ENCODE measurements around the gene CHMP2B. TPM values are rescaled to one million over a fixed set of nuclear protein-coding genes. Genes with fewer than 3 reads are reported as not detected.
"Not testable (repeated sequence)": the region's sequence is repeated elsewhere in the genome, so short reads cannot be mapped to it uniquely, and the experiment has no call there.

Gene CHMP2B
- total and polyA plus RNA-seq, 2 donors from 2014 or later = 31.7 to 37.8 TPM

GRCh38 chr3:87287011-87287410 lies 59.9 kb downstream of the CHMP2B start:
- no peak for FAIRE-seq
- no peak overlapping the region for H3K9ac ChIP-seq (ENCODE audit: low read length in 3 of 3)
- no peaks in the 10 kb centered on the region for H3K9me3 ChIP-seq (ENCODE audit: control insufficient read depth in 2 of 3, insufficient read depth in 1 of 3, low read length in 3 of 3)
- H3K36me3 ChIP-seq (ENCODE audit: control insufficient read depth in 2 of 3, insufficient read depth in 3 of 3, low read length in 3 of 3) = no peaks in the 10 kb centered on the region
- intact Hi-C loops (cut with DNase I) = no loop called here
- no peak overlapping the region for H3K27ac ChIP-seq (ENCODE audit: low read depth in 2 of 2, low read length in 2 of 2)
- no peak overlapping the region for H3K4me3 ChIP-seq (ENCODE audit: low read length in 3 of 3)
- H3K27me3 ChIP-seq (ENCODE audit: control insufficient read depth, insufficient read depth, low read length) = no peaks in the 10 kb centered on the region
- TF ChIP-seq, protein P1, sequence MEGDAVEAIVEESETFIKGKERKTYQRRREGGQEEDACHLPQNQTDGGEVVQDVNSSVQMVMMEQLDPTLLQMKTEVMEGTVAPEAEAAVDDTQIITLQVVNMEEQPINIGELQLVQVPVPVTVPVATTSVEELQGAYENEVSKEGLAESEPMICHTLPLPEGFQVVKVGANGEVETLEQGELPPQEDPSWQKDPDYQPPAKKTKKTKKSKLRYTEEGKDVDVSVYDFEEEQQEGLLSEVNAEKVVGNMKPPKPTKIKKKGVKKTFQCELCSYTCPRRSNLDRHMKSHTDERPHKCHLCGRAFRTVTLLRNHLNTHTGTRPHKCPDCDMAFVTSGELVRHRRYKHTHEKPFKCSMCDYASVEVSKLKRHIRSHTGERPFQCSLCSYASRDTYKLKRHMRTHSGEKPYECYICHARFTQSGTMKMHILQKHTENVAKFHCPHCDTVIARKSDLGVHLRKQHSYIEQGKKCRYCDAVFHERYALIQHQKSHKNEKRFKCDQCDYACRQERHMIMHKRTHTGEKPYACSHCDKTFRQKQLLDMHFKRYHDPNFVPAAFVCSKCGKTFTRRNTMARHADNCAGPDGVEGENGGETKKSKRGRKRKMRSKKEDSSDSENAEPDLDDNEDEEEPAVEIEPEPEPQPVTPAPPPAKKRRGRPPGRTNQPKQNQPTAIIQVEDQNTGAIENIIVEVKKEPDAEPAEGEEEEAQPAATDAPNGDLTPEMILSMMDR (IDR thresholded peaks at IDR 0.05; ENCODE audit: borderline replicate concordance, extremely low read depth, insufficient read depth) = no peak
- no peak for DNase-seq
- no peaks in the 10 kb centered on the region for H3K4me1 ChIP-seq (ENCODE audit: control insufficient read depth in 2 of 3, insufficient read depth in 2 of 3, low read depth in 1 of 3, low read length in 3 of 3)

- Histone ChIP-seq H3K27me3 (ENCODE audit: control insufficient read depth, insufficient read depth, low read length) (no peaks in the 10 kb centered on the region), H3K4me3 (ENCODE audit: low read length in 3 of 3) (no peak overlapping the region), H3K9ac (ENCODE audit: low read length in 3 of 3) (no peak overlapping the region), H3K4me1 (ENCODE audit: control insufficient read depth in 2 of 3, insufficient read depth in 2 of 3, low read depth in 1 of 3, low read length in 3 of 3) (no peaks in the 10 kb centered on the region), H3K27ac (ENCODE audit: low read depth in 2 of 2, low read length in 2 of 2) (no peak overlapping the region), H3K36me3 (ENCODE audit: control insufficient read depth in 2 of 3, insufficient read depth in 3 of 3, low read length in 3 of 3) (no peaks in the 10 kb centered on the region), H3K9me3 (ENCODE audit: control insufficient read depth in 2 of 3, insufficient read depth in 1 of 3, low read length in 3 of 3) (no peaks in the 10 kb centered on the region)
- intact Hi-C loops (cut with DNase I) = no loop called here
- TF ChIP-seq, protein P1 (IDR thresholded peaks at IDR 0.05; ENCODE audit: borderline replicate concordance, extremely low read depth, insufficient read depth) = no peak
- FAIRE-seq (no peak), DNase-seq (no peak)
Observed at GRCh38 chr3:87288446-87288845, 61.3 kb downstream of the CHMP2B start.

- FAIRE-seq (peak; percentile 97), DNase-seq (peak in 2 of 5 donors; percentile 62 to 71)
- no peaks in the 10 kb centered on the region for H3K27me3 ChIP-seq (ENCODE audit: control insufficient read depth, insufficient read depth, low read length)
Observed at GRCh38 chr3:87298111-87298718, 71.1 kb downstream of the CHMP2B start.

DNA sequence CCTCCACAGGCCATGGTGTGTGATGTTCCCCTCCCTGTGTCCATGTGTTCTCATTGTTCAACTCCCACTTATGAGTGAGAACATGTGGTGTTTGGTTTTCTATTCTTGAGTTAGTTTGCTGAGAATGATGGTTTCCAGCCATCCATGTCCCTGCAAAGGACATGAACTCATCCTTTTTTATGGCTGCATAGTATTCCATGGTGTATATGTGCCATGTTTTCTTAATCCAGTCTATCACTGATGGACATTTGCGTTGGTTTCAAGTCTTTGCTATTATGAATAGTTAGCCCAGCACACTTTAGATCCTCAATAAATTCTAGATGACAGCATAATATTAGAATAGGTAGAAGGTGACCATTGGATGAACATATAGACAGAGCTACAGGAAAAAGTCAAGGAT lies 77.9 kb downstream of the CHMP2B start:
- H3K9me3 ChIP-seq (ENCODE audit: control insufficient read depth in 2 of 3, insufficient read depth in 1 of 3, low read length in 3 of 3); FAIRE-seq; DNase-seq: not testable (repeated sequence)

More at GRCh38 chr3:87298111-87298718, 71.1 kb downstream of the CHMP2B start:
- no peak overlapping the region for H3K4me3 ChIP-seq (ENCODE audit: low read length in 3 of 3)
- no peaks in the 10 kb centered on the region for H3K36me3 ChIP-seq (ENCODE audit: control insufficient read depth in 2 of 3, insufficient read depth in 3 of 3, low read length in 3 of 3)
- TF ChIP-seq, protein P1 (IDR thresholded peaks at IDR 0.05; ENCODE audit: borderline replicate concordance, extremely low read depth, insufficient read depth) = peak; percentile 57
- no peaks in the 10 kb centered on the region for H3K9me3 ChIP-seq (ENCODE audit: control insufficient read depth in 2 of 3, insufficient read depth in 1 of 3, low read length in 3 of 3)
- H3K9ac ChIP-seq (ENCODE audit: low read length in 3 of 3) = no peak overlapping the region
- H3K4me1 ChIP-seq (ENCODE audit: control insufficient read depth in 2 of 3, insufficient read depth in 2 of 3, low read depth in 1 of 3, low read length in 3 of 3) = no peaks in the 10 kb centered on the region
- H3K27ac ChIP-seq (ENCODE audit: low read depth in 2 of 2, low read length in 2 of 2) = no peak overlapping the region
- intact Hi-C loops (cut with DNase I) = no loop called here

More for the DNA sequence above, 77.9 kb downstream of the CHMP2B start:
- H3K4me3 ChIP-seq (ENCODE audit: low read length in 3 of 3); H3K9ac ChIP-seq (ENCODE audit: low read length in 3 of 3); intact Hi-C loops (cut with DNase I); H3K36me3 ChIP-seq (ENCODE audit: control insufficient read depth in 2 of 3, insufficient read depth in 3 of 3, low read length in 3 of 3); H3K27ac ChIP-seq (ENCODE audit: low read depth in 2 of 2, low read length in 2 of 2); H3K4me1 ChIP-seq (ENCODE audit: control insufficient read depth in 2 of 3, insufficient read depth in 2 of 3, low read depth in 1 of 3, low read length in 3 of 3); H3K27me3 ChIP-seq (ENCODE audit: control insufficient read depth, insufficient read depth, low read length): not testable (repeated sequence)

Small RNAs within 50 kb of the gene (microRNA-seq; reads per million reads assigned to microRNA genes)
- gene MIR4795 = not detected

Other genes with a start within 250 kb of the CHMP2B start
- 4.2 TPM for gene VGLL3, start 236.2 kb upstream of the CHMP2B start, total RNA-seq
- gene VGLL3, start 236.2 kb upstream of the CHMP2B start, polyA plus RNA-seq (ENCODE audit: insufficient read depth, low read depth, low replicate concordance) = 0.30 TPM
- gene POU1F1, start 49.3 kb downstream of the CHMP2B start, total RNA-seq = not detected
- not detected for gene POU1F1, start 49.3 kb downstream of the CHMP2B start, polyA plus RNA-seq (ENCODE audit: insufficient read depth, low read depth, low replicate concordance)

All from kidney (tissue), 14 donors.